ENCODE results near the gene ANKRD29.
A peak's percentile ranks its signal among the peaks of the same experiment; 100 is the strongest.
"Not testable (repeated sequence)": the region's sequence is repeated elsewhere in the genome, so short reads cannot be mapped to it uniquely, and the experiment has no call there.

Gene ANKRD29

DNA sequence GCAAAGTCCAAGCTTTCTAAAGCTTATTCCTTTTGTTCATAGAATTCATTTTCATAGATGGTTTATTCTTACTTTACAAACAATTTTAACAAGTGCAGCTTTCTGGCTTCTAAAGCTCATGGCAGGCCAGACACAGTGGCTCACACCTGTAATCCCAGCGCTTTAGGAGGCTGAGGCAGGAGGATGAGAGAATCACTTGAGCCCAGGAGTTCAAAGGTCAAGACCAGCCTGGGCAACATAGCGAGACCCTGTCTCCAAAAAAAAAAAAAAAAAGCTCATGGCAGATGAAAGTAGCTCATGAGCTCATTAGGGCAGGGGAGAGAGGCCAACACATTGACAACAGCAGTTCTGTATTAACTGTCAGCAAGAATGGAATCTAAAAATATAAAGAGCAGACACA lies 48.3 kb downstream of the ANKRD29 start:
- DNase-seq: no peak

DNA sequence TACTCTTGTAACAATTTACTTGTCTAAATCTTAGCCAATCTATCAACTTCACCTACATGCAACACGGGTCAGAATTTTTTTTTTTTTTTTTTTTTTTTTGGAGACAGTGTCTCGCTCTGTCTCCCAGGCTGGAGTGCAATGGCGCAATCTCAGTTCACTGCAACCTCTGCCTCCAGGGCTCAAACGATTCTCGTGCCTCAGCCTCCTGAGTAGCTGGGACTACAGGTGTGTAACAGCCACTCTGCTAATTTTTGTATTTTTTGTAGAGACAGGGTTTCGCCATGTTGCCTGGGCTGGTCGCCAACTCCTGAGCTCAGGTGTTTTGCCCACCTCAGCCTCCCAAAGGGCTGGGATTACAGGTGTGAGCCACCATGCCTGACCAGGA lies 49.6 kb downstream of the ANKRD29 start:
- DNase-seq: not testable (repeated sequence)

DNA sequence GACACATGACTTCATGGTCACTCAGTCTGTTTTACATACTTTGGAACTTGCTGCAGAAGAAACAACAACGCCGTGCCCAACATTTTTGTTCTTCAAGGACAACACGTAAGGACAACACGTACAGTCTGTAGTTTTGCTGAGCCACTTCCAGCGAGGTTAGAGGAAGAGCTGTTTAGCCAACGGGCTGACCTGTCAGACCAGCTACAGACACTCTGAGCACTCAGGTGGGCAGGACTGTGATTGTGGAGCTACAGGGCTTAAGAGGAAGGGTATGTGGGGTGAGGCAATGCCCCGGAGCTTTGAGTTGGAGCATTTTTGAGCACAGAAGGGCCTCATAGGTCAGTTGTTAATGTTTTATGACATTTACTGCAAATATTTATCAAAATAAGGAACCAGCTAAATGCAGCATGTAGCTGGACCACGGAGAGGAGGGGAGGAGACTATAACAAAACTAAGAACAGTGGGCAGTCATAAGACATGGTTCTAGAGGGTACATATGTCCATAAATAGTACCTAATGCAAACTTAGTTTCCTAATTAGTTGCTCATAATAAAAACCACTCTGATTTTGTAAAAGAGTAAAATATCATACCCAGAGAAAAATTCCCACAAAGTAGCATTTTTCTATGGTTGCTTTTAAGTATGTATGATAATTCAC lies 50.1 kb downstream of the ANKRD29 start:
- DNase-seq: no peak

- DNase-seq: no peak
These were observed 53.2 kb downstream of the ANKRD29 start for GRCh38 chr18:23609390-23610023.

GRCh38 chr18:23608211-23608610 lies 54.5 kb downstream of the ANKRD29 start:
- DNase-seq: no peak

DNA sequence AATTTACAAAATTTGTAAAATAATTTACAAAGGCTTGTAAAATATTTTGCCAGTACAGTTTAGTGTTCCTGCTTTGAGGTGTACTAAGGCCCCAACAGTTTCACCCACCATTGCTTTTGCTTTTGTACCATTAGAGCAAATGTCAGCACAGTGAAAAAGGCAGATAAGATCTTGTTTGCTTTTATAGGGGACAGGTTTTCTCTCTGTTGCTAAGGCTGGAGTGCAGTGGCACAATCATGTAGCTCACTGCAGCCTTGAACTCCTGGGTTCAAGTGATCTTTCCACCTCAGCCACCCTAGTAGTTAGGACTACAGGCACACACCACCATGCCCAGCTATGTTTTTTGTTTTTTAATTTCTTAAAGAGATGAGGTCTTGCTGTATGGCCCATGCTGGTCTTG lies 56.8 kb downstream of the ANKRD29 start:
- DNase-seq: no peak

GRCh38 chr18:23599809-23600208 lies 62.9 kb downstream of the ANKRD29 start:
- DNase-seq: no peak

GRCh38 chr18:23596183-23596582 lies 66.5 kb downstream of the ANKRD29 start:
- DNase-seq: no peak

DNA sequence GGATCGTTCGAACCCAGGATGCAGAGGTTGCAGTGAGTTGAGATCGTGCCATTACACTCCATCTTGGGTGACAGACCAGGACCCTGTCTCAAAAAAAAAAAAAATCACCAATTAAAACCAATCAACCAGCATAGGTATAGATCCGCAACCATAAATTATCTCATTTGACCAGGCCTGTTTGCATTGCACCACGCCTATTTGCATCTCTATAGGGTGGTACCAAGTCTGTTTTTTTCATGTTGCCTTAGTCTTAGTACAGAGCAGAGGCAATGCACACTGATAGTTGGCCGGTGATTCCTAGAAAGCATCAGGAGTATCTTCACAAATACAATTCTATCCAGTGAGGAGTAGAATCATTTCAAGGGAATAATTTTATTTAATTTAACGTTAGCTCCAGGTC lies 67.1 kb downstream of the ANKRD29 start:
- no peak for DNase-seq

- peak; percentile 72 for DNase-seq
These were observed 69.0 kb downstream of the ANKRD29 start for GRCh38 chr18:23593720-23594119.

DNA sequence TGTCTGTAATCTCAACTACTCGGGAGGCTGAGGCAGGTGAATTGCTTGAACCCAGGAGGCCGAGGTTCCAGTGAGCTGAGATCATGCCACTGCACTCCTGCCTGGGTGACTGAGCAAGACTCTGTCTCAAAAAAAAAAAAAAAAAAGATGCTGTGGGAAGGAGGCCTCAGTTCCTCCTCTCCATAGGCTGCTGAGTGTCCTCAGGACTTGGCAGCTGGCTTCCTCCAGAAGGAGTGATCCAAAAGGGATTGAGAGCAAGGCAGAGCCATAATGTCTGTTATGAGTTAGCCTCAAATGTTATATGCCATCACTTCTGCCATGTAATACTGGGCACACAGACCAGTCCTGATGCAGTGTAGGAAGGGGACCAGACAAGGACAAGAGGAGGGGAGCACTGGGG lies 69.8 kb downstream of the ANKRD29 start:
- DNase-seq: no peak

DNA sequence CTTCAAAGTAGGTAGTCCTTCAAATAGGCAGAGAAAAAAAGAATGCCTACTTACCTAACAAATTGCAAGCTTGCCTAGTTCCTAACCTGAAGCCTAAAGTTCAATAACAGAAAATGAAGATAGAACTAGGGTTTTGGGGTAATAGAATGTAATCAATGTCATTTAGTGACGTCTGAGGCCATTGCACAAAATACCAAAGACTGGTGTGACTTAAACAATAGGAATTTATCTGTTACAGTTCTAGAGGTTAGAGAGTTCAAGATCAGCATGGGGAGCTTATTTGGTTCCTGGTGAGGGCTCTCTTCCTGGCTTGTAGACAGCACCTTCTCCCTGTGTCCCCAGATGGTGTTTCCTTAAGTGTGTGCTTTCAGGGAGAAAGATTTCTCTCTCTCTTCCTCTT lies 71.7 kb downstream of the ANKRD29 start:
- DNase-seq: peak; percentile 25

- DNase-seq: peak; percentile 48
These were observed 73.7 kb downstream of the ANKRD29 start for GRCh38 chr18:23588836-23589560.

- no peak for DNase-seq
These were observed 75.5 kb downstream of the ANKRD29 start for GRCh38 chr18:23587220-23587642.

- peak; percentile 94 for DNase-seq
These were observed 76.2 kb downstream of the ANKRD29 start, which contains the start of gene NPC1 for GRCh38 chr18:23586249-23587196. TSS of gene NPC1 (minus strand) at chr18:23586506. CDS start at chr18:23586343, 163 bp downstream.

DNA sequence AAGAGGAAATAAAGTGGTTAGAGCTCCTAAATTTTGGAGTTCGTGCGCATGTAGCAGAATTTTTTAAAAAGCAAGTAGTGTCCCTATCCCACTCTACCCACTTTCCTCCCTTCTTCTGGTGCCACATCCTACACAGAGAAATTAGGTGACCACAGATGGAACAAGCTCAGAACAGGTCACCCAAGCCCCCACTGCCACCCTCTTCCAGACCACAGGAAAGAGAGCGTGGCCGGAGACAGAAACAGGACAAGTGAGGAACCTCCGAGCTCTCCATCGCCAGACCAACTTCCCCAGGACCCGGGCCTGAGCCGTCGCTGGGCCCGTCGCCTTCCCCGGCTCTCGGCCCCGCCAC lies 76.8 kb downstream of the ANKRD29 start:
- no peak for DNase-seq

DNA sequence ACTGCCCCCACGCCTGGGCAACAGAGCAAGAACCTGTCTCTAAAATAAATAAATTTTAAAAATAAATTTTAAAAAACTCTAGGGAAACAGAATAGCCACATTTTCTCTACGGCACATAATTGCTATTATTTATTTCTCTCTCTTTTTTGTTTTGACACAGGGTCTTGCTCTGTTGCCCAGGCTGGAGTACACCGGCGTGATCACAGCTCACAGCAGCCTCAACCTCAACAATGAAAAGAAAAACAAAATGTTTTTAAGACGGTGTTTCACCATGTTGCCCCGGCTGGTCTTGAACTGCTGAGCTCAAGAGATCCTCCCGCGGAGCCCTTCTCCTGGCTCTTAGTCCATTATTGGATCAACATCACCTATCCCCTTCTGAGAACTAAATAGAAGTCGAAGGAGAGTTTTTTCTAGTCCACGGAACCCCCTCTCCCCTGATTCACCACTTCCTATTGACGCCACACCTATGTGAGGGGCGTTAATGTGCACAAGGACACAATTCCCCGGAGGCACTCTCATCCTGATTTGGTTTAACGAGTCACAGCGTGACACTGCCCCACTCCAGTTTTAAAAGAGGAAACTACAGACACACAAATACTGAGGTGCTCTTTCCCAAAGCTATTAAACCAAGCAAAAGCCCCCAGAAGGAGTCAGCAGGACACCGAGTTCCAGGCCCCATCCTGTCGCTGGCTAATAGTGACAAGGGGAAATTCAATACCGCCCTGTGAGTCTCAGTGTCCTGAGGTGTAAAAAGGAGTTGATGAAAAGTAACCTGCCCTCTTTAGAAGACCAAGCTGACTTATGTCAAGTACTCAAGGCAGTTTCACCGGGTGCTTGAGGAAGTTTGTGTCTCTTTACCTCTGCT lies 77.5 kb downstream of the ANKRD29 start:
- peak; percentile 22 for DNase-seq

DNA sequence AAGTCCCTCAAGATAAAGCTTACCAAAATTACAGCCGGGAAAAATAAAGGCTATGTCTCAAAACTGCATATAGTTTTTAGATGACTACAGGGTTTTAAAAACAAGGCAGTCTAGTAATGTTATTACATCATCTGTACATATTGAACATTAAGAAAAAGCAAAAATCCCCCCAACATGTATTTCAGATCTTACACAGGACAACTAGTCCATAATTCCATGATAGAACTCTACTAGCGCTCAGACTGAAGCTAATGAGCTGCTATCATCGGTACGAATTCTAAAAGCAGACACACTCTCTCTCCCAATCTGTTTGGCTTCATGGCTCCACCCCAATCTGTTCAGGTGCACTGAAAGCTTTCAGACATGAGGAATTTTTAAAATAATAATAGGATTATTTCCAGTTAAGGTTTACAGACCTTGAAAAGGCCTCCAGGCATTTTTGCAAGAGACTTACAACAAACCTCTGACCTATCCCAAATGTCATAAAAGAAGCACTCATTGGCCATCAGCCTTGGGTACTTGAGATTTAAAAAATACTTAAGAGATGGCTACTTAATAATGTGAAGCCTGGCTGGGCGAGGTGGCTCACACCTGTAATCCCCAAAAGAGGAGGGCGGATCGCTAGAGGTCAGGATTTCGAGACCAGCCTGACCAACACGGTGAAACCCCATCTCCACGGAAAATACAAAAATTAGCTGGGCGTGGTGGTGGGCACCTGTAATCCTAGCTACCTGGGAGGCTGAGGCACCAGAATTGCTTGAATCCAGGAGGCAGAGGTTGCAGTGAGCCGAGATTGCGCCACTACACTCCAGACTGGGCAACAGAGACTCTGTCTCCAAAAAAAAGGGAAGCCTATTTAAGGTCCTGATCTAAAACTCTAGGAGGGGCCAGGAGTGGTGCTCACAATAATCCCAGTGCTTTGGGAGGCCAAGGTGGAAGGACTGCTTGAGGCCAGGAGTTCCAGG lies 78.4 kb downstream of the ANKRD29 start:
- DNase-seq: no peak

- DNase-seq: no peak
These were observed 79.4 kb downstream of the ANKRD29 start for GRCh38 chr18:23583071-23583865.
